H1 (cell line): ENCODE data around the gene DENND1A. TPM values are rescaled to one million over a fixed set of nuclear protein-coding genes. Genes with fewer than 3 reads are reported as not detected.

Experiments used
- CTCF ChIA-PET: fragments of 300-600 bp; sonication (Branson Sonifier 250); formaldehyde crosslinking; loops from one replicate; lab custom pipeline; 2021; ENCODE audit not compliant: partially characterized antibody; lab: Charles Lee
- POLR2A ChIA-PET: fragments of 300-600 bp; sonication (Branson Sonifier 250); formaldehyde crosslinking; loops from one replicate; lab custom pipeline; 2021; ENCODE audit warnings: inconsistent platforms; ENCODE audit not compliant: partially characterized antibody; lab: Charles Lee
- DNase-seq, 2 experiments: peaks; one replicate each; pipeline versions ENCODE4 v3.0.0 to v3.0.0-alpha.2; 2010 to 2022; ENCODE audit warnings: low spot score in 2 of 2, low read depth in 1 of 2, mixed read lengths in 1 of 2
- FAIRE-seq: peaks from 2 replicates; lab custom pipeline; 2011; peaks lifted over from hg19 to GRCh38; lab: Jason Lieb, UNC
- H2AFZ ChIP-seq: 2 replicates; pipeline ENCODE4 v1.8.1; 2012; ENCODE audit warnings: low read length, inconsistent platforms
- H2AK5ac ChIP-seq: 2 replicates; pipeline ENCODE4 v1.6.1; 2013; ENCODE audit warnings: low read depth, low read length
- H2BK120ac ChIP-seq: replicated peaks from 2 replicates; pipeline ENCODE3; 2013; ENCODE audit warnings: low read depth, low read length, inconsistent platforms
- H2BK12ac ChIP-seq: 2 replicates; pipeline ENCODE4 v1.6.1; 2013; ENCODE audit warnings: low read depth, low read length
- H2BK15ac ChIP-seq: 2 replicates; pipeline ENCODE4 v1.6.1; 2013; ENCODE audit warnings: low read length
- H2BK20ac ChIP-seq: 2 replicates; pipeline ENCODE4 v1.6.1; 2013; ENCODE audit warnings: low read length
- H2BK5ac ChIP-seq: 2 replicates; pipeline ENCODE4 v1.6.1; 2013; ENCODE audit warnings: low read depth, low read length
- H3K14ac ChIP-seq: 2 replicates; pipeline ENCODE4 v1.6.1; 2013; ENCODE audit warnings: inconsistent platforms; ENCODE audit not compliant: insufficient read length
- H3K18ac ChIP-seq: 2 replicates; pipeline ENCODE4 v1.6.1; 2013; ENCODE audit warnings: low read length; ENCODE audit errors: extremely low read depth
- H3K23ac ChIP-seq: 2 replicates; pipeline ENCODE4 v1.6.1; 2013; ENCODE audit warnings: inconsistent platforms; ENCODE audit not compliant: insufficient read length
- H3K23me2 ChIP-seq: 2 replicates; pipeline ENCODE4 v1.6.1; 2013; ENCODE audit warnings: low read depth, low read length
- H3K27ac ChIP-seq: 2 replicates; pipeline ENCODE4 v1.6.1; 2011; ENCODE audit warnings: low read depth, low read length, inconsistent platforms
- H3K27me3 ChIP-seq, 4 experiments: replicated peaks in 1 of 4; 1 replicate in 1 of 4; 2 replicates in 3 of 4; pipeline versions ENCODE4 v1.6.1 to v1.8.1; 2011 to 2013; ENCODE audit warnings: low read length in 3 of 4, mild to moderate bottlenecking in 3 of 4, inconsistent platforms in 2 of 4, mixed read lengths in 2 of 4, moderate library complexity in 1 of 4; ENCODE audit not compliant: control insufficient read depth in 3 of 4, insufficient read depth in 3 of 4; ENCODE audit errors: extremely low read depth in 1 of 4
- H3K36me3 ChIP-seq, 4 experiments: 2 replicates each; pipeline versions ENCODE4 v1.6.1 to v1.8.1; 2011 to 2013; ENCODE audit warnings: mild to moderate bottlenecking in 4 of 4, low read length in 3 of 4, moderate library complexity in 2 of 4, control low read depth in 1 of 4, inconsistent platforms in 1 of 4; ENCODE audit not compliant: insufficient read depth in 4 of 4, control insufficient read depth in 2 of 4
- H3K4ac ChIP-seq: replicated peaks from 2 replicates; pipeline ENCODE3; 2013; ENCODE audit warnings: low read length, low read depth, mixed read lengths, inconsistent platforms; ENCODE audit not compliant: insufficient read length
- H3K4me1 ChIP-seq, 4 experiments: replicated peaks in 1 of 4; 1 replicate in 1 of 4; 2 replicates in 3 of 4; pipeline versions ENCODE4 v1.6.1 to v1.8.1; 2011 to 2013; ENCODE audit warnings: low read length in 3 of 4, inconsistent platforms in 2 of 4, mixed read lengths in 1 of 4; ENCODE audit not compliant: insufficient read depth in 4 of 4, control insufficient read depth in 3 of 4
- H3K4me2 ChIP-seq, 2 experiments: 2 replicates each; pipeline versions ENCODE4 v1.6.1 to v1.8.1; 2011 to 2013; ENCODE audit warnings: low read depth in 2 of 2, low read length in 2 of 2, control low read depth in 1 of 2, inconsistent platforms in 1 of 2, mild to moderate bottlenecking in 1 of 2; ENCODE audit not compliant: insufficient read depth in 1 of 2
- H3K4me3 ChIP-seq, 4 experiments: fragments of 200-600, 300-600 bp in 1 of 4; sonication (generic), shearing (Covaris generic), sonication (Bioruptor Twin) in 1 of 4; 2 replicates each; pipeline versions ENCODE4 v1.5.1 to v1.8.1; 2011 to 2016; ENCODE audit warnings: low read length in 4 of 4, low read depth in 3 of 4, control low read depth in 2 of 4, inconsistent platforms in 2 of 4, mild to moderate bottlenecking in 2 of 4, mixed read lengths in 1 of 4, moderate library complexity in 1 of 4; ENCODE audit not compliant: insufficient read depth in 2 of 4; ENCODE audit errors: extremely low read depth in 1 of 4
- H3K56ac ChIP-seq: replicated peaks from 2 replicates; pipeline ENCODE3; 2013; ENCODE audit warnings: low read depth, mild to moderate bottlenecking, mixed read lengths, low read length, inconsistent platforms; ENCODE audit not compliant: insufficient read length
- H3K79me1 ChIP-seq: 2 replicates; pipeline ENCODE4 v1.6.1; 2013; ENCODE audit warnings: low read depth, low read length, control low read depth
- H3K79me2 ChIP-seq, 2 experiments: 2 replicates each; pipeline versions ENCODE4 v1.6.1 to v1.8.1; 2012 to 2013; ENCODE audit warnings: low read length in 2 of 2, mild to moderate bottlenecking in 2 of 2, inconsistent platforms in 1 of 2; ENCODE audit not compliant: insufficient read depth in 2 of 2, control insufficient read depth in 1 of 2
- H3K9ac ChIP-seq, 4 experiments: replicated peaks in 1 of 4; 1 replicate in 1 of 4; 2 replicates in 3 of 4; pipeline versions ENCODE4 v1.6.1 to v1.8.1; 2011 to 2013; ENCODE audit warnings: low read depth in 3 of 4, low read length in 3 of 4, control low read depth in 2 of 4, mild to moderate bottlenecking in 2 of 4, moderate library complexity in 2 of 4, inconsistent platforms in 1 of 4; ENCODE audit errors: extremely low read depth in 1 of 4
- H3K9me3 ChIP-seq, 2 experiments: 2 replicates each; pipeline versions ENCODE4 v1.6.1 to v1.8.1; 2012 to 2013; ENCODE audit warnings: mild to moderate bottlenecking in 2 of 2, moderate library complexity in 2 of 2, control low read depth in 1 of 2, inconsistent platforms in 1 of 2, low read depth in 1 of 2, low read length in 1 of 2, mixed read lengths in 1 of 2; ENCODE audit not compliant: insufficient read depth in 2 of 2
- H4K20me1 ChIP-seq, 2 experiments: replicated peaks in 1 of 2; 2 replicates each; pipeline versions ENCODE3 to v1.8.1; 2011 to 2013; ENCODE audit warnings: inconsistent platforms in 2 of 2, low read length in 2 of 2, mild to moderate bottlenecking in 1 of 2; ENCODE audit not compliant: insufficient read depth in 2 of 2, control insufficient read depth in 1 of 2
- H4K5ac ChIP-seq: 2 replicates; pipeline ENCODE4 v1.6.1; 2013; ENCODE audit warnings: low read length, low read depth, mixed read lengths, inconsistent platforms; ENCODE audit not compliant: insufficient read length
- H4K8ac ChIP-seq: 2 replicates; pipeline ENCODE4 v1.8.0; 2013; ENCODE audit warnings: mild to moderate bottlenecking, moderate library complexity, low read length, inconsistent platforms; ENCODE audit not compliant: insufficient read depth; ENCODE audit errors: extremely low read depth
- H4K91ac ChIP-seq: replicated peaks from 2 replicates; pipeline ENCODE3; 2013; ENCODE audit warnings: low read length, mixed read lengths, inconsistent platforms; ENCODE audit not compliant: insufficient read length
- ASH2L ChIP-seq: fragments of 200-600, 300-600 bp; sonication (generic); IDR thresholded peaks from one replicate; pipeline ENCODE4 v1.7.1; 2017; ENCODE audit warnings: low read length
- CBX5 ChIP-seq: fragments of 300-800, 300-1000 bp; sonication (generic); IDR thresholded peaks from 2 replicates; pipeline ENCODE4 v1.7.1; 2016; ENCODE audit warnings: antibody characterized with exemption, low read length, low read depth
- CEBPB ChIP-seq: IDR thresholded peaks from 2 replicates; pipeline ENCODE4 v1.6.1; 2012; ENCODE audit warnings: low read depth, low read length
- CHD2 ChIP-seq: IDR thresholded peaks from 2 replicates; pipeline ENCODE4 v1.6.1; 2012; ENCODE audit warnings: low read length, improper control_type of control experiment
- CREB1 ChIP-seq: IDR thresholded peaks from 2 replicates; pipeline ENCODE4 v1.6.1; 2012; ENCODE audit warnings: inconsistent platforms
- EGR1 ChIP-seq: IDR thresholded peaks from 2 replicates; pipeline ENCODE4 v1.6.1; 2011; ENCODE audit warnings: low read depth, low read length, borderline replicate concordance
- FOSL1 ChIP-seq: IDR thresholded peaks from 2 replicates; pipeline ENCODE4 v1.6.1; 2011; ENCODE audit warnings: mild to moderate bottlenecking, low read depth, low read length, moderate library complexity; ENCODE audit not compliant: insufficient read depth
- GTF2F1 ChIP-seq: IDR thresholded peaks from 2 replicates; pipeline ENCODE4 v1.6.1; 2012; ENCODE audit warnings: low read depth, low read length, improper control_type of control experiment, borderline replicate concordance
- HDAC6 ChIP-seq: IDR thresholded peaks from one replicate; pipeline ENCODE4 v1.7.1; 2012; ENCODE audit warnings: low read depth, mild to moderate bottlenecking, inconsistent platforms, low read length, moderate library complexity
- KDM1A ChIP-seq: fragments of 200-600, 300-600 bp; sonication (generic); IDR thresholded peaks from 2 replicates; pipeline ENCODE4 v1.7.1; 2016; ENCODE audit warnings: mild to moderate bottlenecking, low read length, borderline replicate concordance
- POU5F1 ChIP-seq: IDR thresholded peaks from 2 replicates; pipeline ENCODE4 v1.6.1; 2011; ENCODE audit warnings: low read depth, mild to moderate bottlenecking, low read length, moderate library complexity
- RBBP5 ChIP-seq: IDR thresholded peaks from 2 replicates; pipeline ENCODE4 v1.7.1; 2012; ENCODE audit warnings: low read depth, mild to moderate bottlenecking, inconsistent platforms, low read length, moderate library complexity, borderline replicate concordance
- SIN3A ChIP-seq, 2 experiments: IDR thresholded peaks in 1 of 2; conservative IDR thresholded peaks in 1 of 2; 2 replicates each; pipeline ENCODE4 v1.6.1; 2011 to 2012; ENCODE audit warnings: low read length in 2 of 2, improper control_type of control experiment in 1 of 2, low read depth in 1 of 2, mild to moderate bottlenecking in 1 of 2
- SP2 ChIP-seq: IDR thresholded peaks from 2 replicates; pipeline ENCODE4 v1.6.1; 2012; ENCODE audit warnings: mild to moderate bottlenecking, low read length, inconsistent platforms
- TAF7 ChIP-seq: optimal IDR thresholded peaks from 2 replicates; pipeline ENCODE3; 2011; ENCODE audit warnings: low read depth, mild to moderate bottlenecking, inconsistent platforms, low read length, moderate library complexity, borderline replicate concordance
- TBP ChIP-seq: IDR thresholded peaks from 2 replicates; pipeline ENCODE4 v1.6.1; 2011; ENCODE audit warnings: low read depth, low read length, improper control_type of control experiment
- WGBS, 2 experiments: shearing (Covaris generic) in 1 of 2; methylation state at CpG; one replicate each; pipeline versions ENCODE4 v1.1.6 to v1.1.7; 2013 to 2015; ENCODE audit warnings: low lambda C conversion rate in 2 of 2, mixed read lengths in 2 of 2, inconsistent platforms in 1 of 2, low coverage in 1 of 2, missing lambda C conversion rate in 1 of 2; ENCODE audit not compliant: insufficient replicate concordance in 2 of 2, insufficient coverage in 1 of 2, insufficient read length in 1 of 2; ENCODE audit errors: extremely low coverage in 1 of 2, missing lambda C conversion rate in 1 of 2; 5-methylcytosine and 5-hydroxymethylcytosine counted together
- polyA plus RNA-seq, 7 experiments: library from polyadenylated mRNA; depleted of rRNA in 3 of 7; stranded (reverse) in 5 of 7; unstranded in 2 of 7; fragments of >200 nt in 5 of 7; fragments of 200-250 nt in 2 of 7; gene quantifications; 1 replicate in 5 of 7; 2 replicates in 1 of 7; 4 replicates in 1 of 7; pipeline versions ENCODE4 v1.2.1 to v1.2.3, GENCODE V29; 2011 to 2013; ENCODE audit warnings: missing spikeins in 2 of 7, mixed read lengths in 2 of 7
- total RNA-seq: library from RNA; stranded (reverse); fragmentation: NEBNext Ultra II Directional; extraction: Animal tissue kit (Norgen Biotek cat#: 25700); gene quantifications from 2 replicates; pipeline ENCODE4 v1.2.1, GENCODE V29; 2021

The DENND1A gene
- total and polyA plus RNA-seq, 2 of the 8 experiments (the other 6 are each of a cell fraction or from before 2014, with no cell fraction given), result 24.1 to 26.4 TPM

- FAIRE-seq (no peak), DNase-seq (no peak)
- Histone ChIP-seq H3K36me3 (no peaks in the 10 kb centered on the region), H2AK5ac (no peak overlapping the region), H3K23ac (no peak overlapping the region), H3K4ac (no peak overlapping the region), H2BK20ac (no peak overlapping the region), H3K4me3 (no peak overlapping the region), H3K4me1 (peaks cover 0 to 2% (median 0%) of the 10 kb centered on the region in 4 experiments; a peak in 1 of 7 replicates), H4K91ac (no peak overlapping the region), H3K18ac (no peak overlapping the region), H2BK5ac (no peak overlapping the region), H2BK12ac (no peak overlapping the region), H2BK120ac (no peak overlapping the region), H3K27ac (no peak overlapping the region), H3K79me1 (no peaks in the 10 kb centered on the region), H3K14ac (no peak overlapping the region), H4K8ac (no peak overlapping the region), H3K27me3 (no peaks in the 10 kb centered on the region), H3K23me2 (0 out of 2 replicates have a peak, but pooled peaks cover 2% of the 10 kb centered on the region), H3K4me2 (no peak overlapping the region), H3K9me3 (no peaks in the 10 kb centered on the region), H3K56ac (no peak overlapping the region), H2AFZ (no peak overlapping the region), H2BK15ac (no peak overlapping the region), H3K79me2 (no peaks in the 10 kb centered on the region), H3K9ac (no peak overlapping the region), H4K20me1 (peaks cover 0 to 1% of the 10 kb centered on the region in 2 experiments), H4K5ac (no peak overlapping the region)
- CTCF ChIA-PET, result interaction anchor here (1.5 to 1.7 kb wide), 2 partner anchors 74 to 518 kb away, joined by 5 to 7 read pairs; no protein-coding TSS in a partner anchor
- 68% methylated on average over 2 of the region's 2 CpGs; no CpG with 5 or more reads in 1 of the 2 experiments for WGBS, 2 experiments
- POLR2A ChIA-PET, result no interaction called here
- TF ChIP-seq KDM1A (no peak), EGR1 (no peak), GTF2F1 (no peak), ASH2L (no peak), CREB1 (no peak), TAF7 (no peak), SP2 (no peak), CEBPB (no peak), POU5F1 (no peak), TBP (no peak), SIN3A (conservative IDR thresholded peaks at IDR 0.05 in 1 of 2, IDR thresholded peaks at IDR 0.05 in 1 of 2; ENCODE audit: low read depth in 1 of 2, low read length in 2 of 2) (no peak), FOSL1 (no peak), HDAC6 (no peak), RBBP5 (no peak), CBX5 (no peak), CHD2 (no peak)
Measured at GRCh38 chr9:123522251-123522650, 407.7 kb downstream of the DENND1A start.
